Bronchial epithelial cell (primary cell): ENCODE results near the gene OXCT1. TPM values are rescaled to one million over a fixed set of nuclear protein-coding genes. Genes with fewer than 3 reads are reported as not detected.

Source experiments
- DNase-seq: peaks from one replicate; pipeline ENCODE4 v3.0.0-alpha.2; 2010; ENCODE audit warnings: low read depth
- FAIRE-seq: peaks from 2 replicates; lab custom pipeline; 2011; peaks lifted over from hg19 to GRCh38; lab: Jason Lieb, UNC
- H3K27me3 ChIP-seq: 2 replicates; pipeline ENCODE4 v1.5.1; 2011; ENCODE audit warnings: low read length; ENCODE audit not compliant: control insufficient read depth, insufficient read depth
- H3K36me3 ChIP-seq: 2 replicates; pipeline ENCODE4 v1.5.1; 2011; ENCODE audit warnings: low read length; ENCODE audit not compliant: control insufficient read depth, insufficient read depth
- H3K4me3 ChIP-seq: 2 replicates; pipeline ENCODE4 v1.5.1; 2011; ENCODE audit warnings: mild to moderate bottlenecking, low read depth, low read length, control low read depth
- CTCF ChIP-seq: IDR thresholded peaks from 2 replicates; pipeline ENCODE4 v1.5.1; 2011; ENCODE audit warnings: mild to moderate bottlenecking, moderate library complexity, low read length, control low read depth, inconsistent platforms; ENCODE audit not compliant: insufficient read depth, severe bottlenecking
- total RNA-seq: library from RNA; depleted of rRNA; stranded (reverse); fragments of >200 nt; gene quantifications from 2 replicates; pipeline ENCODE4 v1.2.1, GENCODE V29; 2014

OXCT1 gene
- total RNA-seq, 1 donor from 2014 or later = 15.3 TPM

- no peak for TF ChIP-seq CTCF
- Histone ChIP-seq H3K4me3 (no peak overlapping the region), H3K36me3 (peaks cover 1% of the 10 kb centered on the region), H3K27me3 (no peaks in the 10 kb centered on the region)
- DNase-seq (no peak), FAIRE-seq (no peak)
Measured at GRCh38 chr5:41808294-41808693, 61.9 kb downstream of the OXCT1 start.

- DNase-seq (no peak), FAIRE-seq (no peak)
- H3K4me3 ChIP-seq = no peak overlapping the region
- TF ChIP-seq CTCF = no peak
- no peaks in the 10 kb centered on the region for H3K27me3 ChIP-seq
- H3K36me3 ChIP-seq = no peaks in the 10 kb centered on the region
Measured at GRCh38 chr5:41797662-41798061, 72.6 kb downstream of the OXCT1 start.

- H3K36me3 ChIP-seq = no peaks in the 10 kb centered on the region
- DNase-seq (no peak), FAIRE-seq (no peak)
- no peaks in the 10 kb centered on the region for H3K27me3 ChIP-seq
- no peak for TF ChIP-seq CTCF
- no peak overlapping the region for H3K4me3 ChIP-seq
Measured at GRCh38 chr5:41796061-41796460, 74.2 kb downstream of the OXCT1 start.

- no peaks in the 10 kb centered on the region for H3K27me3 ChIP-seq
- H3K36me3 ChIP-seq = no peaks in the 10 kb centered on the region
- no peak for FAIRE-seq
- DNase-seq = no peak
- H3K4me3 ChIP-seq = no peak overlapping the region
- TF ChIP-seq CTCF = no peak
Measured at GRCh38 chr5:41795125-41795524, 75.1 kb downstream of the OXCT1 start.

- no peak for FAIRE-seq
- H3K27me3 ChIP-seq = no peaks in the 10 kb centered on the region
- no peaks in the 10 kb centered on the region for H3K36me3 ChIP-seq
- TF ChIP-seq CTCF = no peak
- no peak overlapping the region for H3K4me3 ChIP-seq
- DNase-seq = peak; percentile 96
Measured at GRCh38 chr5:41794471-41794870, 75.8 kb downstream of the OXCT1 start.

- TF ChIP-seq CTCF = no peak
- H3K36me3 ChIP-seq = no peaks in the 10 kb centered on the region
- H3K27me3 ChIP-seq = no peaks in the 10 kb centered on the region
- no peak overlapping the region for H3K4me3 ChIP-seq
- DNase-seq (peak; percentile 81), FAIRE-seq (no peak)
Measured at GRCh38 chr5:41793141-41793770, 77.0 kb downstream of the OXCT1 start.
